Heart left ventricle (tissue), 16 donors: ENCODE results near the gene XPO6. TPM values are rescaled to one million over a fixed set of nuclear protein-coding genes. Genes with fewer than 3 reads are reported as not detected.
A peak's percentile ranks its signal among the peaks of the same experiment; 100 is the strongest.

Experiments
- ATAC-seq, 4 donors: fragments of 200-7000 bp; cut with Tn5 transposase; one replicate each; pipeline ENCODE4 v1.9.1; 2020 to 2022; ENCODE audit warnings: moderate library complexity in 4 of 4, mild to moderate bottlenecking in 3 of 4, moderate number of reproducible peaks in 1 of 4
- DNase-seq, 5 donors: peaks; one replicate each; pipeline ENCODE4 v3.0.0-alpha.2; 2020
- H3K27ac ChIP-seq, 12 donors: fragments of 200-600 bp; sonication (generic) in 4 of 12; one replicate each; pipeline versions ENCODE4 v1.5.0 to v1.8.0; 2016 to 2022; ENCODE audit warnings: mild to moderate bottlenecking in 2 of 12
- H3K27me3 ChIP-seq, 9 donors: fragments of 200-600 bp; sonication (generic) in 2 of 9; one replicate each; pipeline versions ENCODE4 v1.5.1 to v1.8.0; 2016 to 2022; ENCODE audit warnings: mild to moderate bottlenecking in 3 of 9
- H3K36me3 ChIP-seq, 9 donors: fragments of 200-600 bp; sonication (generic) in 2 of 9; one replicate each; pipeline versions ENCODE4 v1.5.0 to v1.8.0; 2018 to 2022; ENCODE audit warnings: mild to moderate bottlenecking in 2 of 9
- H3K4me1 ChIP-seq, 12 donors: fragments of 200-600 bp; sonication (generic) in 4 of 12; one replicate each; pipeline versions ENCODE4 v1.5.0 to v1.8.0; 2016 to 2022; ENCODE audit warnings: mild to moderate bottlenecking in 3 of 12
- H3K4me3 ChIP-seq, 12 donors: fragments of 200-600 bp; sonication (generic) in 4 of 12; one replicate each; pipeline versions ENCODE4 v1.5.0 to v1.8.0; 2017 to 2022; ENCODE audit warnings: mild to moderate bottlenecking in 9 of 12, moderate library complexity in 4 of 12
- H3K9me3 ChIP-seq, 12 donors: fragments of 200-600 bp; sonication (generic) in 4 of 12; one replicate each; pipeline versions ENCODE4 v1.5.0 to v1.8.0; 2016 to 2022; ENCODE audit warnings: mild to moderate bottlenecking in 1 of 12
- POLR2A ChIP-seq, 2 donors: fragments of 450-650 bp; IDR thresholded peaks; one replicate each; pipeline ENCODE4 v1.6.1; 2017; ENCODE audit warnings: antibody characterized with exemption in 2 of 2, mild to moderate bottlenecking in 2 of 2, moderate library complexity in 2 of 2
- WGBS, 4 donors: extraction: QIAGEN DNeasy Blood & Tissue Kit in 2 of 4; methylation state at CpG; one replicate each; pipeline versions ENCODE4 v1.1.5 to v1.1.7; 2013 to 2018; 5-methylcytosine and 5-hydroxymethylcytosine counted together
- intact Hi-C, 10 donors: fragments of 100-400 bp; cut with DNase I; formaldehyde crosslinking; loops; one replicate each; pipeline versions ENCODE4 v1.11.1 to v1.14.2; 2022
- polyA plus RNA-seq, 2 donors: library from polyadenylated mRNA; stranded (reverse); fragments of 200-250 nt; gene quantifications; one replicate each; pipeline ENCODE4 v1.2.3, GENCODE V29; 2013
- total RNA-seq, 9 donors: library from RNA; depleted of rRNA in 2 of 9; stranded (reverse); fragments of >200 nt in 2 of 9; fragmentation: NEBNext Ultra II Directional in 3 of 9; extraction: Animal tissue kit (Norgen Biotek cat#: 25700) in 3 of 9; gene quantifications; one replicate each; pipeline versions ENCODE4 v1.1.0 to v1.2.4, GENCODE V29; 2016 to 2023
- TF ChIP-seq, protein P1 (sequence below), 12 donors: fragments of 200-600 bp; sonication (generic) in 4 of 12; IDR thresholded peaks; one replicate each; pipeline versions ENCODE4 v1.5.0 to v1.8.0; 2018 to 2022; ENCODE audit warnings: antibody characterized with exemption in 12 of 12, mild to moderate bottlenecking in 5 of 12
- donor health status: ischemic (EF 13 %, LVEDD 7.1; RV severe dilation, severe dysfunction).
- donor health status: healthy with polysubstance abuse.
- donor health status: DM: no; HTN: yes; CAD: no.
- donor health status: DM: no; HTN: no; CAD: no.
- donor health status: ischemic (EF 25% LVEDD 6.9; RV normal size, moderate dysfunction).
- donor health status: ischemic (EF 25% LVEDD 5.7; RV mildly dilated, moderate dysfunction).
- donor health status: healthy.
- donor health status: DM: yes; HTN: yes; CAD: no.
- donor health status: ischemic (EF 35%, LVEDD 5.7; RV mildly dilated, moderate dysfunction).
- donor health status: nonischemic (EF 11% LVEDD 7.7; RV severe dilation, severe dysfunction).
- donor health status: DM: yes; HTN: yes; CAD: no.
- donor health status: PGD.
- donor health status: ischemic (EF 29% LVEDD 5.4; RV normal size, mild dysfunction).
- donor health status: nonischemic (EF 23%, LVEDD 6.1; RV moderate dilation, normal function).

The XPO6 gene
- total and polyA plus RNA-seq, 11 donors = 19.8 to 78.0 (median 33.0) TPM

DNA sequence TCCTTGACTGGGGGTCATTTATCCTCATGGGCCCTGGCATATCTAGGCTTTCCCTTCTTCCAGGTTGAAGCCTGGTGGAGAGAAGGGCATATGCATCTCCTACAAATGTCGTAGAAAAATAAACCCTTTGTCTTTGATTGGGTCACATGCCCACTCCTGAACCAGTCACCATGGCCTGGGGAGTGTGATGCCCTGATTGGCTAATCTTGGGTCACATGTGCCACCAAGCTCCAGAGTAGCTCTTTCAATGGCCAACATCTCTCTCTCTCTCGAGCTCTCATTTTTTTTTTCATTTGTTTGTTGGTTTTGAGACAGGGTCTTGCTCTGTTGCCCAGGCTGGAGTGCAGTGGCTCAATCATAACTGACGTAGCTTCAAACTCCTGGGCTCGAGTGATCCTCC is 5.6 kb upstream of the XPO6 start:
- Histone ChIP-seq H3K27me3 (no peaks in the 10 kb centered on the region), H3K9me3 (no peaks in the 10 kb centered on the region), H3K4me3 (no peak overlapping the region), H3K4me1 (peaks cover 0 to 7% (median 4%) of the 10 kb centered on the region in 12 donors), H3K27ac (no peak overlapping the region), H3K36me3 (no peaks in the 10 kb centered on the region)
- 87 to 95% (median 89%) methylated on average over 4 of the region's 4 CpGs for WGBS, 4 donors
- TF ChIP-seq, protein P1, sequence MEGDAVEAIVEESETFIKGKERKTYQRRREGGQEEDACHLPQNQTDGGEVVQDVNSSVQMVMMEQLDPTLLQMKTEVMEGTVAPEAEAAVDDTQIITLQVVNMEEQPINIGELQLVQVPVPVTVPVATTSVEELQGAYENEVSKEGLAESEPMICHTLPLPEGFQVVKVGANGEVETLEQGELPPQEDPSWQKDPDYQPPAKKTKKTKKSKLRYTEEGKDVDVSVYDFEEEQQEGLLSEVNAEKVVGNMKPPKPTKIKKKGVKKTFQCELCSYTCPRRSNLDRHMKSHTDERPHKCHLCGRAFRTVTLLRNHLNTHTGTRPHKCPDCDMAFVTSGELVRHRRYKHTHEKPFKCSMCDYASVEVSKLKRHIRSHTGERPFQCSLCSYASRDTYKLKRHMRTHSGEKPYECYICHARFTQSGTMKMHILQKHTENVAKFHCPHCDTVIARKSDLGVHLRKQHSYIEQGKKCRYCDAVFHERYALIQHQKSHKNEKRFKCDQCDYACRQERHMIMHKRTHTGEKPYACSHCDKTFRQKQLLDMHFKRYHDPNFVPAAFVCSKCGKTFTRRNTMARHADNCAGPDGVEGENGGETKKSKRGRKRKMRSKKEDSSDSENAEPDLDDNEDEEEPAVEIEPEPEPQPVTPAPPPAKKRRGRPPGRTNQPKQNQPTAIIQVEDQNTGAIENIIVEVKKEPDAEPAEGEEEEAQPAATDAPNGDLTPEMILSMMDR (IDR thresholded peaks at IDR 0.05) = no peak
- TF ChIP-seq POLR2A (IDR thresholded peaks at IDR 0.05) = no peak
- no peak for ATAC-seq
- DNase-seq = no peak
- intact Hi-C loops = no loop called here

DNA sequence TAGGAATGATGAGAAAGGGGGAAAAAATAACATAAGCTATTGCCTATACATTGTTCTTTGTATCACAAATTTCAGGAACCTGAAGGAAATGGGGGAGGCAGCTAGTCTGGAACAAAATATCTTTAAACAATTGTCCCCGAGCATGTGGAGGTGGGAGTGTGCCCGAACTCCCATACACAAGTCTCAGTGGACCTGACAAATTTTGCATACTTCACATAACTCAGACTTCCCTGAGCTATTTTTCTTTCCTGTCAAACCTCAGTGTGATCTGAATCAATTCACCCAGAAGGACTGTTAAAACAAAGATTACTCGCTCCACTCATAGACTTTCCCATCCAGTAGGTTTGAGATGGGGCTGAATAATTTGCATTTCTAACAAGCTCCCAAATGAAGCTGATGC is 1.6 kb upstream of the XPO6 start:
- ATAC-seq (no peak), DNase-seq (no peak)
- Histone ChIP-seq H3K9me3 (no peaks in the 10 kb centered on the region), H3K4me1 (peaks cover 0 to 27% (median 15%) of the 10 kb centered on the region in 12 donors), H3K27ac (no peak overlapping the region), H3K4me3 (no peak overlapping the region), H3K27me3 (no peaks in the 10 kb centered on the region), H3K36me3 (peaks cover 0 to 18% (median 7%) of the 10 kb centered on the region in 9 donors)
- intact Hi-C loops = loop anchor here in 1 of 10 donors (5.0 kb wide), 1 partner anchor 44 kb away; no protein-coding TSS in a partner anchor
- WGBS, 4 donors = 47 to 62% (median 52%) methylated on average over 3 of the region's 3 CpGs
- TF ChIP-seq, protein P1 (IDR thresholded peaks at IDR 0.05) = no peak
- TF ChIP-seq POLR2A (IDR thresholded peaks at IDR 0.05) = no peak

GRCh38 chr16:28212532-28212873 is 738 bp upstream of the XPO6 start:
- TF ChIP-seq POLR2A (IDR thresholded peaks at IDR 0.05) = no peak
- TF ChIP-seq, protein P1 (IDR thresholded peaks at IDR 0.05) = no peak
- H3K9me3 ChIP-seq = no peaks in the 10 kb centered on the region
- H3K27me3 ChIP-seq = no peaks in the 10 kb centered on the region
- peaks cover 0 to 21% (median 7%) of the 10 kb centered on the region in 9 donors for H3K36me3 ChIP-seq
- DNase-seq (no peak), ATAC-seq (no peak)
- peak overlapping the region in 9 of 12 donors; percentile 2 to 91 (median 87) for H3K27ac ChIP-seq
- intact Hi-C loops = loop anchor here in 1 of 10 donors (5.0 kb wide), 1 partner anchor 45 kb away; no protein-coding TSS in a partner anchor
- peak overlapping the region; percentile 48 to 89 (median 78) for H3K4me3 ChIP-seq
- H3K4me1 ChIP-seq = peaks cover 0 to 32% (median 15%) of the 10 kb centered on the region in 12 donors
- WGBS, 4 donors = 71 to 86% (median 81%) methylated on average over 4 of the region's 4 CpGs

- intact Hi-C loops = loop anchor here in 1 of 10 donors (5.0 kb wide), 1 partner anchor 46 kb away; no protein-coding TSS in a partner anchor
- Histone ChIP-seq H3K36me3 (peaks cover 0 to 36% (median 11%) of the 10 kb centered on the region in 9 donors), H3K27ac (peak overlapping the region; percentile 57 to 93 (median 88)), H3K27me3 (no peaks in the 10 kb centered on the region), H3K9me3 (no peaks in the 10 kb centered on the region), H3K4me3 (peak overlapping the region; percentile 48 to 89 (median 78)), H3K4me1 (peaks cover 0 to 32% (median 15%) of the 10 kb centered on the region in 12 donors)
- TF ChIP-seq POLR2A (IDR thresholded peaks at IDR 0.05) = no peak
- TF ChIP-seq, protein P1 (IDR thresholded peaks at IDR 0.05) = no peak
- DNase-seq = peak; percentile 68 to 88 (median 79)
- ATAC-seq = peak; percentile 73 to 85 (median 84)
- 2 to 3% (median 3%) methylated on average over 22 to 33 of the region's 33 CpGs for WGBS, 4 donors
Measured at GRCh38 chr16:28210979-28211588, 681 bp downstream of the XPO6 start.
